GM18499 (cell line): ENCODE measurements around the gene PON1.

Experiments used
- ATAC-seq: cut with Tn5 transposase; IDR thresholded peaks from one replicate; pipeline ENCODE4 v1.9.1; 2021; ENCODE audit warnings: moderate number of reproducible peaks; ENCODE audit not compliant: insufficient read depth, unreplicated experiment

Gene PON1

DNA sequence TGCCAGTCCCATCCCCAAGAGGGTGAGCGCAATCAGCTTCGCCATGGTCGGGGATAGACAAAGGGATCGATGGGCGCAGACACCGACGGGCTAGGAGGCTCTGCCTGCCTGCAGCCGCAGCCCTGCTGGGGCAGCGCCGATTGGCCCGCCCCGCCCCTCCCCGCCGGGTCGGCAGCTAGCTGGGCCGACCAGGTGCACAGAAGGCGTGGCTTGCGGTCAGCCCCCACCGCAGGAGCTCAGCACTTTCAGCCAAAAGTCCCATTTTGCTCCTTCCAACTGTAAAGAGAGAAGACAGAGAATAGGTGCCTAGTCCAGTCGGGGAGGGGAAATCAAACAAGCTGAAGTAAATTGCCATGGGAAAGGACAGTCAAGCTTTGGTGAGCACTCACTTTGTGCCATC lies at the start of gene PON1:
PON1 (minus strand) TSS at position 102 of the 400 bp plus-strand sequence; CDS start at position 45, 57 bp downstream.
- no peak for ATAC-seq

DNA sequence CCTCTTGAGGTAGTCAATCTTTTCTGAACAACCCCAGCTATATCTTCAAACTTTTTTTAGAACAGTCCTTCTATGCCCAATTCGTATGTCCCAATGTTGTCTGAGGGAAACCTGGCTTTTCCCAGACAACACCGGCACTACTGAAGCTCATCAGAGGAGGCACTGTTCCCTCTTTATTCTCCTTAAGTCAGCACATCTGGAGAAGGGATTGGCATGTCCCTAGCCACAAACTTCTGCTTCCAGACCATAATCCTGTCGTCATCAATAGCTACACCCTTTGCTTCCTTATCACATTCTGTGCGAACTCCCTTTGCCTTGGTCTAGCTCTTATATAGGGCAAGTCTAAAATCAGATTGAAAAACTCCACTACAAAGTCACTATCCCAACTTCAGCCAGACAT lies 49.0 kb upstream of the PON1 start:
- ATAC-seq = no peak

DNA sequence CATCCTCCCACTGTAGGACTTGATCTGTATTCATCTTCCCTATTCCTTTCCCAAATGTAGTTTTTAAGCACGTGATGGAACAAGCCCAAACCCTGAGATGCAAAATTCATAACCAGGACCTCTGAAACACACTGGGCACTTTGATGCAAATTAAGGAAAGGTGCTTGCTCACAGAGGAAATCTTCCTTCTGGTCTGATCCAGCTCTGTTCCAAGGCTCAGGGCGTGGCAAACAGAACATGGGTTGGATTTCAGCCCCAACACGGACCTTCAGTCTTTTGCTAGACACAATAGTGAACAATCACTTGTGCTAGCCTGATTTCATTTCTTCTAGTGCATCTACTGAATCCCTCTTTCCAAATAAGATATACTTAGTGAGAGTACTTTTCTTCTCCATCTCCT lies 43.9 kb upstream of the PON1 start:
- ATAC-seq = no peak

DNA sequence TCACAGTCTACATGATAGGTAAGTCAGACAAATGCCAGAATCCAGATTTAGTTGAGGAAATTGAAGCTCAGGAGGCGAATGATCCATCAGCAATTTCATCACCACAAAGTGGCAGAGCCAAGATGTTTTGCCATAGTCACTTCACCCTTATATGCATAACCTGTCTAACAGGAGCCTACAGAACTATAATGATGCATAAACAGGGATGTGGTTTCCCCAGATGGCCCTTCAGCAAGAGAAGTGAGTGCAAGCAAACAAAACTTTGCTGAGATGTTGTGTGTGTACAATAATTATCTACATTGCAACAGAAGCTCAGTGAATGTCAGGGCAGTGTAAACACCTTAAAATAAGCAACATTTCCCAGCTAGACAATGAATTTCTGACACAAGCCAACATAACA lies 43.3 kb upstream of the PON1 start:
- ATAC-seq = no peak

DNA sequence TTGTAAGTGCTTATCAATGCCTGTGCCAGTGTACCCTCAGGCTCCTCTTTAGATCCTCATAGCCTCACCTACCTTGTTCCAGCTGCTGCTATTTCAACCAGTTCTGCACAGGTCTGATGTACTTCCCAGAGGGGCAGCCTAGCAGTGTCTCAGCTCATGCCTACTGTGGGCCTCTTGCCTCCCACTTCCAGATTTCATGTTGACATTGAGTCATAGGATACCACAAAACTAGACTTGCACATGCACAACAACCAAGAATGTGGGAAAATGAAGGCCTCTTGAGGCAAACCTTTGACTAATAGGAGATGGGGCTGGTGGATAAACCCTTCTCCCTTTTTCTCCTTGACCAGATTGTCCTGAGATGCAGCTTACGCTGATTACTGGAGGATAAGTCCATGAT lies 40.8 kb upstream of the PON1 start:
- ATAC-seq = no peak

DNA sequence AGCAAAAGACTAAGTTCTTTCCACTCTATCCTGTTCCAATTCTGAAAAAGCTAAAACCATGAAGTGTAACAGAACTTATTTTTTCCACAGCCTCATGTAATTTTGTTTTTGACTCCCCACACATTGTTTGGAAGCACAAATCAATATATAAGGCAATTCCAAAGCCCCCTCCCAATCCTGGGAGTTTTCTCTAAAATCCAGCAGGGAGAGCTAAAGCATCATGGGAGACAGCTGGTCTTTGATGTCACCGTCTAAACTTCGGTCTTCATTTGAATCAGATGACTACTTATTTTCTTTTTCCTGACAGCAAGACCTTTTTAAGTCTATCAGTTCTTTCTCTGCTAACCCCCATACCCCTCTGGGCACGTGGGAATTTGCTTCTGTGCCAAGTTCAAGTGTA lies 33.3 kb upstream of the PON1 start:
- no peak for ATAC-seq

DNA sequence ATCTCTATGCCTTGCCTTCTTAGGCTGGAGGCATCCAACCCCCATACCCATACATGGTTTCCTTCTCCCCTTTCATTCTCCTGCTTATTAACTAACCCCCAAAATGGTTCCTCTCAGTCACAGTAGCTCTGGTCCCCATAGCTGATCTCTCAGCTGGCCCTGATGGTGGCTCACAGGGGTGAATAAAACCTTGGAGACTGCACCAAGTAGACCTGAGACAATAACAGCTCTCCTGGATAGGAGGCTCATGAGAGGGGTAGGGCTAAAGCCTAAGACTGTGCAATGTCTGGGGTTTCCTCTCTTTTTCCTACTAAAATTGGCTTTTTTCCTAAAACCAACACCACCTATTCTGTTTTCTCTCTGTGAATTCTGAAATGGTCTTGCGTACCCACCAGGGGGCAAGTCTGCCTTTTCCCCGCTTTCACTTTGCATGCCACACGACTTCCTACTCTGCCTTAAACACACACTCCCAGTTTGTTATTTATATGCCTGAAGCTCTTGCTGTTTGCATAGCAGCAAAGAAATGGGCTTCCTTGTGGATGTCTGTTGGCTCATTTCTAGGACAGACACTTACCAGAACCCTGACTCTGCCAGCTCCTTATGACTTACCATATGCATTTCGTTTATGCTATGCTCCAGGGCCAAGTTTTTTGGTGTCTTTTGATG lies 18.4 kb upstream of the PON1 start:
- ATAC-seq = no peak

DNA sequence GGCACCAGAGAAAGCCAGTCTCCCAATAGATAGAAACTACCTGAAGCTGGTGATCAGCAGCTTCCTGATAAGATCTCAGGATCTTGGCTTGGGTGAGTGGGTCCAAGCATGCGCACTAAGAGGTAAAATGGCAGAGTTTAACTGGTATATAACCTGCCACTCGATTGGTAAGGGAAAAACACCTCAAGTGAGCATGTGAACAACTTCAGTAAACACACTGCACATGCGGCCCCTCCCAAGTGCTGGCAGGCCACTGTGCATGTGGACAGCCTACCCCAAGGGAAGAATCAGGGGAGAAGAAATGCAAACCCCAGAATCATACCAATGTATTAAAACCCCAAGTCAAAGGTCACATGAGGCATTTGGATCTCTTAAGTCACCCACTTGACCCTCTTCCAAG lies 17.7 kb upstream of the PON1 start:
- ATAC-seq = no peak

DNA sequence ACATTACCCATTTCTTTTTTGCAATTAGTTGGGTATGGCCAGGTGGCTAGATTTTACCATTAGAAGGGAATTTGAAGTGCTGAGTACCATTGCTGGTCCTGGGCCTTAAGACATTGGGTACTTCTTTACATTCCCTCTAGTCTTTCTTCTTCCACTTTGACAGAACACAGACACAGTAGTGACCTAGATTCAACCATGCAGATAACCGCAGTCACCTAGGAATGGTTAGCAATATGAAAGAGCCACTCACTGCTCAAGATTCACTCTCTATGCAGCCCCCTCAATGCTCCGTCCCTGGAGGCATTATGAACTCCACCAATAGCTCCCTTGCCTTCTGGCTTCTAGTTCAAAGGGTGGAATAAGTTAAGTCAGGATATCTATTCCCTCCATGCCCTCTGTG lies 16.2 kb upstream of the PON1 start:
- no peak for ATAC-seq

DNA sequence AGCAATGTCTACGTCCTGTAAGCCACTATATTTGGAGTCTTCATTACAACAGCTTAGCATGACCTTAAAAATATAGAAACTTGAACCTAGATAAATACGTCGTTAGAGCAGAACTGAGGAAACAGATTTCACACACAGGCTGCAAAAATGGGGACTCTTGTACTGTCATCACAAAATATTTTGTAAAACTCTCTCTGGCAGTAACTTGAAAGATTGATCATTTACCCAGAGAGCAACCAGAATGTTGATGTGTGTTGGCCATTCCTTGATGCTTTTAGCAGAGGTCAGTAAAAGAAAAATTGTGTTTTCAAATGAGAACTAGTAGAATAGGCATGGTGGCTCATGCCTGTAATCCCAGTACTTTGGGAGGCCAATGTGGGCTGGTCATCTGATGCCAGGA lies 14.5 kb upstream of the PON1 start:
- ATAC-seq = no peak

DNA sequence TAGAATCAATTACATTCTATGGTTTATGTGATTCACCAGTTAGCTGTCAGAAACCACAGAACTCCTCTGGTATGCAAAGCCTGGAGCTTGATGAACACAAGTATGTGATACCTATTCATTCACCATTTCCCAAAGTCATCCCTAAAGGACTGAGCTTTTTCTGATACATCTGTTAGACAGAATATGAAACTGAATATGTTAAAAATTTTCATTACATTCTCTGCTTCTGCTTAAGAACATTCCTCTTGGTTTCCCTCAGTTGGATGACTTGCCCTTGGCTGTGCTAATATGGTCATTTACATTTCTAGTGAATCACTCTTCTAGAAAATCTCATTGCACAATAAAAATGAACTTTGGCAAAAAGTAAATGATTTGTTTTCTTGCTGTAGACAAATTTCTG lies 10.8 kb upstream of the PON1 start:
- no peak for ATAC-seq

DNA sequence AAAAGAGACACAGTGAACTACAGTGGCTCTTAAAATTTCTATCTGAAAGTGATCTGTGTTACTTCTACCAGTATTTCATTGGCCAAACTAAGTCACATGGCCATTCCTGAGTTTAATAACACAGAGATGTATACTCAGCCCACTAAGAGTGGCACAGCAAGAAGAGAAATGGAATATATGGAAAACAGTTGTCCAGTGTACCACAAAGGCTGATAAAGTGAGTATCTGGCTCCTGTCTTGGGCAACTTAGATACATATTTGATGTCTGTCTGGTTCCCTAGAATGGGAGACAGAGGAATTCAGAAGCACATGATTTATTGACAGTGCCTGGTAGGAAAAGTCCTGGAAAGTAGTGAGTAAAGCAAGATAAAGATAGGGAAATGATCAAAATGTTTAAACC lies 10.1 kb upstream of the PON1 start:
- no peak for ATAC-seq

DNA sequence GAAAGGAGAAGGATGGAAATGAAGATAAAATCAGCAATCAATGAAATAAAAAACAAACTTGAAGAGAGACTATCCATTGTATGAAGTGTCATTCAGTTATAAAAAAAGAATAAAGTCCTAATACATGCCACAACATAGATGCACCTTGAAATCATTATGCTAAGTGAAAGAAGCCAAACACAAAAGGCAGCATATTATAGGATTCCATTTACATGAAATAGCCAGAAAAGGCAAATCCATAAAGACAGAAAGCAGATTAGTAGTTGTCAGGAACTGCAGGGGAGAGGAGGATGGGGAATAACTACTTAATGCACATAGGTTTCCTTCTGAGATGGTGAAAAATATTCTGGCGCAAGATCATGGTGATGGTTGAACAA lies 6.6 kb upstream of the PON1 start:
- peak; percentile 24 for ATAC-seq

DNA sequence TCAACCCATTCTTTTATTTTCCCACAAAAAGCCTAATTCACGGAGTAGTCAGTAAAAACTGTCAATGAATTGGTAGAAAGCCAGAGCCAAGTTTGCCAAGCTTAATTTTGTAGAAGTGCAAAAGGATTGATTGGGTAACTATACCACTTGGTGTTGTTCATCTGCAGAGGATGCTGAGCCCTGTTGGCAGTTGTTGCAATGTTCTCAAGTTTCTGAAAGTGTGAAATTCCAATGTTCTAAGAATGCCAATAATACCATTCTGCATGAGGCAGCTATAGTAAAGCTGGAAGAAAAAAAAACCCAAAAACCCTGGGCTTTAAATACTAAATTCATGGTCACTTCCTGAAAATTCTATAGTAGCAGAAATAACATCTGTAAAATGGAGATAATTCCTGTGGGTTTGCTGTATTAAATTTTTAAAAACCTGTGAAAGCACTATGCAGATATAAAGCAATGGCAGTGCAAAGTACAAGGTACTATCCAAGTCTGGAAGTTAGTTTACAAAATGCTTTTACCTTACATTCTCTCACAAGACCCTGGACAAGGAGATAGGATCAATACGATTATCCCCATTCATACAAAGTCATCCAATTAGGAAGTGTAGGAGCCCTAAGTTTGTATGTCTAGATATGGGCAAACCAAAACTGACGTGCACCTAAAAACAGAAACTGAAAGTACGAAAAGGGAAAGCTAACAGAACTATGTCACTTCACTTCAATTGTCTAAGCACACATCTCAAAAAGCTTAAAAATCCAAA lies 6.0 kb upstream of the PON1 start:
- ATAC-seq = peak; percentile 97

DNA sequence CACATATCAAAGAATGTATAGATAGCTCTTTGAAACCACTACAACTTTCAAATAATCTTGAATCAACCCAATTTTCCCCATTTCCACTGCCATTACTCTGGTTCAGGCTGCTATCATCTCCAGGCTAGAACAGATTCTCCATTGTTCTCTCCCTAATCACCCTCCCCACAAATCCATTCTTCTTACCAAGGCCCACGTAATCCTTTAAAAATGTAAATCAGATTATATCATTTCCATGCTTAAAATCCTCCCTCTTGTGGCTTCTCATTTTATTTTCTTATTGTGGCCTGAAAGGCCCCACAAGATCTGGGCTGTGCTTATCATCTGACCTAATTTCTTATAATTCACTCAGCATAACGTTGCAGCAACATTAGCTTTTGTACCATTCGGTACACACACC lies 3.0 kb upstream of the PON1 start:
- ATAC-seq = no peak

DNA sequence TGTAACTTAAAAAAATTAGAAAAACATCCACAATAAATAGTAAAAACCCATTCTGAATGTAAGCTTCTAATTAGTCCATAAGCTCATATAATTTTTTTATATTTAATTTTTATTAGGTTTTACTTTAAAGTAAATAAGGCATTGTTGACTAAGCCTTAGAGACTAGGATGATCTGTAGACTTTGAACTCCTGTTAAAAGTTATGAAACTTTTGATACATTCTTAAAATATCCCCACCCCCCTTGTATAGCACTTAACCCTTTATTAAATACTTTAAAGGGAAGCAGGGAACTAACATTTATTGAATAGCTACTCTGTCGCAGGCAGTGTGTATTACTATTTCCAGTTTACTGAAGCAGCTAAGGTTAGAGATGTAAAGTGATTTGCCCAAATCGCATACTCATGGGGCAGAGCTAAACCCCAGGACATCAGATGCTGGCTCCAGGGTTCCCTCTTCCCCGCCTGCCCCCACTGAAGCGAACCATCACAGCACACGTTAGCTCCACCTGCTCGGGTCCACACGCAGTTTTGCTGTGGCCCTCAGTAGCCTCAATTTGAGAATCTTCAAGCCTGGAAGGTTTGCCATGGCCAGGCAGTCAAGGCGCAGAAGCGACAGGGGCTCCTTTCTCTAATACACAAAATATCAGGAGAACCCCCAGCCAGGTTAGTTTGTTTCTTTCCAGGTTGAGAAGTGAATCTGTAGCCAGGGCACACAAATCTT lies 762 bp downstream of the PON1 start:
- no peak for ATAC-seq

DNA sequence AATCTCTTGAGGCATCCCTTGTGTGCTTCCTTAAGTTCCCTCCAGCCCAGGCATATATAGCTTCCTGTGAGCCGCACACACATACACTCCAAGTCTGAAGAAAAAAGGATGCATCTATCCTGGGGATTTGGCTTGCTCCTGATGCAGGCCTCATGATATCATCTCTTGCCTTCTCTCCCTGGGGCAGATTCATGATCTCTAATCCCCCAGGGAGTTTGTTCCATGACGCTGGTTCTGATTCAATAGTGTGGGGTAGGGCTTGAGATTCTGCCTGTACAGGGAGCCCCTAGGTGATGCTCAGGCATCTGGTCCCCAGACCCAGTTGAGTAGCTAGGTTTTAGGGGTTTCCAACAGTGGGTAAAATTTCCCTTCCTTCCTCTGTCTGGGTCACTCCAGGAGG lies 1.5 kb downstream of the PON1 start:
- ATAC-seq = no peak

DNA sequence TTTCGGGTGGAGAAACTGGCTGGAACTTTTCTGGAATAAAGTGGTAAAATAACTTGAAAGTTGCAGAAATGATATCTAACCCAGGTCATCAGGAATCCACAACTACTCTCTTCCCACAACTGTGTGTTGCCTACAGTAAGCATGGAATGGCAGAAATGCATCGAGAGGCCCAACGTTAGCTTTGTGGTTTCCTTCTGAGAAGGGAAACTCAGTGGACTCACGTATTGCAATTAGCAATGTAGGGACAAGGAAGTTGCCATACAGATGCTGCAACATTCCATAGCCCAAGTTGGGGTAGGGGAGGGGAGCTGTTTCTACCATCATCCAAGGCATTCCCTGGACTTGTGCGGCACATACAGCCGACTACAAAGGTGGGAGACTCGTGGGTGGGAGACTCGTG lies 1.9 kb downstream of the PON1 start:
- ATAC-seq = no peak

DNA sequence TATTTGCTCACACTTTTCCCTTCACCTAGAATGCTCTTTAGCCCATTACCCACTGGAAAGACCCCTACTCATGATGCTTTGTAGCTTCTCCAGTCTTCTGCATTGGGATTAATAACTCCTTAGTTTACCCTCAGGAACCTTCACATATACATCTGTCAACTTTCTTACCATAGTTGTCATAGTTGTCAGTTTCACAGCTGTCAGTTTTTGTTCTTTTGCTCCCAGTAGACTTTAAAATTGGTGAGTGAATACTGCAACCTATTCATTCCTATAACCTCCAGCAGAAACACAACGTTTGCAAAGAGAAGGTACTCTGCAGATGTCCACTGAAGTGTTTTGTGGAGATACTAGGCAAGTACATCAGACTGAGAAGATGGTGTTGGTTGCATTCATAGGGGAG lies 2.6 kb downstream of the PON1 start:
- ATAC-seq = no peak

DNA sequence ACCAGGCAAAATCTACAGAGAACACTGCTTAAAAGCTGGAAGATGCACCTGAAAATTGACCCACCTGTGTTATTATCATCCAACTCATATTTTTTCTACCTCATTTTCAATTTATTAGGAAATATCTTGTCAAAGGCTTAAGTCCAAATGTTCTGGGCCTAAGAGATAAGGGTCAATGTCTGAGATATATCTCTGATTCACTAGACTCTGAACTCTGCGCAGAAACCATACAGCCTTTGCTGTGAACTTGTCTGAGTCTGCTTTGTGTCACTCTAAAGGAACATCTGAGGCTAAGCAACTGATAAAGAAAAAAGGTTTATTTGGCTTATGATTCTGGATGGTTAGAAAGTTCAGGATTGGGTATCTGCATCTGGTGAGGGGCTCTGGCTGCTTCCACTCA lies 3.7 kb downstream of the PON1 start:
- ATAC-seq = no peak

DNA sequence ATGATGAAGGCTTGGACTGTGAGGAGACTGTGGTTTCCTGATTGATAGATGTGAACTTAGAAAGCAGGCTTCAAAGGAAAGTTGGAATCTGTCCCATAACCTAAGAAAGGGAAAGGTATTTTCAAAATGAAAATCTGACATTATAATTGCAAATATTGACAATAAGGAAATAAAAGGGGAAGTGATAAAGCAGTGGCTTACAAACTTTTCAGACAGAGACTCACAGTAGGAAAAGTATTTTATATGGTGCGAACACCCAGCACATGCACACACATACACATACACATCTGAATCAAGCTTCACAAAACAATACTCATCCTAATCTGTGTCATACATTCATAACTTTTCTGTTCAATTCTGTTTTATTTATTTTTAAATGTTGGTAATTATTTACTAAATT lies 4.8 kb downstream of the PON1 start:
- no peak for ATAC-seq
